GM19025 (cell line): ENCODE measurements around the gene HPS5.

Experiments
- ATAC-seq: cut with Tn5 transposase; IDR thresholded peaks from one replicate; pipeline ENCODE4 v1.9.1; 2021; ENCODE audit warnings: mild to moderate bottlenecking, low read depth, moderate library complexity; ENCODE audit not compliant: unreplicated experiment

The HPS5 gene

DNA sequence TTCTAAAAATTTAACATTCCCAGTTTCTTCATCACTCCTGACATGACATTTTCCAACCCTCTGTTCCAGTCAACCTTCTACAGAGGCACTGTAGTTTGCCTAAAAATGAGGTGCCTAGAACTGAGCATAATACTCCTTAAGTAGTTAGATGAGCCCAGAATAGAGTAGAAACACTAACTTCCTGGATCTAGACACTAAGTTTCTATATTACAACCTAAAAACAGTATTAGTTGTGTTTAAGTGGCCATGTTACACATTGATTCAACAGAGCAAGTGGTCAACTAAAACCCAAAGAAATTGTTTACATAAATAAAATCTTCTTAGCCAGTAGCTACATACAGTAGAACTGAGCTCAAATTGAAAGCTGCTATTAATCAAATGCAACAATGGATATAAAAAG, 1.3 kb downstream of the HPS5 start:
- no peak for ATAC-seq

- ATAC-seq: no peak
Measured at GRCh38 chr11:18319914-18320313, 2.0 kb downstream of the HPS5 start.

GRCh38 chr11:18317551-18317950, 4.4 kb downstream of the HPS5 start:
- no peak for ATAC-seq

DNA sequence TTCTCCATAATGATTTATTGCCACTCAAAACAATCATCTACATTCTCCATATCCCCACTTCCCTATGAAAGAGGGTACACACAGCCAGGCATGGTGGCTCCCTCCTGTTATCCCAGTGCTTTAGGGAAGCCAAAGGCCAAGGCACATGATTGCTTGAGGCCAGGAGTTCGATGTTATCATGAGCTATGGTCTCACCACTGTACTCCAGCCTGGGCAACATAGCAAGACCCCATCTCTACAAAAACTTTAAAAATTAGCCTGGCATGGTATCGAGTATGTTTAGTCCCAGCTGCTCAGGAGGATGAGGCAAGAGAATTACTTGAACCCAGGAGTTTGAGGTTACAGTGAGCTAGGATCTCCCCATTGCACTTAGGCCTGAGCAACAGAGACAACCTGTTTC, 6.0 kb downstream of the HPS5 start:
- ATAC-seq: no peak

GRCh38 chr11:18314784-18315523, 7.0 kb downstream of the HPS5 start:
- ATAC-seq: no peak

DNA sequence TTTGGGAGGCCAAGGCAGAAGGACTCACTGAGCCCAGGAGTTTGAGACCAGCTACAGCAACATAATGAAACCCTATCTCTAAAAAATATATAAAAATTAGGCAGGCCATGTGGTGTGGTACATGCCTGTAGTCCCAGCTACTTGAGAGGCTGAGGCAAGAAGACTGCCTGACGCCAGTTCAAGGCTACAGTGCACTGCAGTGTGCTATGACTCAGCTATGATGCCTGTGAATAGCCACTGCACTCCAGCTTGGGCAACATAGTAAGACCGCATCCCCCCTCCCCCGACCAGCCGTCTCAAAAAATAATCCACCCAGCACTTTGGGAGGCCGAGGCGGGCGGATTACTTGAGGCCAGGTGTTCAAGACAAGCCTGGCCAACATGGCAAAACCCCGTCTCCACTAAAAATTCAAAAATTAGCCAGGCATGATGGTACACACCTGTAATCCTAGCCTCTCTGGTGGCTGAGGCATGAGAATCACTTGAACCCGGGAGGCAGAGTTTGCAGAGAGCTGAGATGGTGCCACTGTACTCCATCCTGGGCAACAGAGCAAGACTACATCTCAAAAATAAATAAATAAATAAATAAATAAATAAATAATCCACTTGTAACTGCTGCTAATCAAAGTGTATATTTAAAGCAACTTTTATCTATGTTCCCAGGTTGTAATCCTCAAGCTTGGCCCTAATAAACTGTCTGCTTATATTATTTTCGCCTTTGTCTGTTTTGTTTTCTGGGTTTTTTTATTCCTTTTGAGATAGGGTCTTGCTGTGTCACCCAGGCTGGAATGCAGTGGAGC, 7.8 kb downstream of the HPS5 start:
- no peak for ATAC-seq

GRCh38 chr11:18312663-18313420, 9.1 kb downstream of the HPS5 start:
- no peak for ATAC-seq

DNA sequence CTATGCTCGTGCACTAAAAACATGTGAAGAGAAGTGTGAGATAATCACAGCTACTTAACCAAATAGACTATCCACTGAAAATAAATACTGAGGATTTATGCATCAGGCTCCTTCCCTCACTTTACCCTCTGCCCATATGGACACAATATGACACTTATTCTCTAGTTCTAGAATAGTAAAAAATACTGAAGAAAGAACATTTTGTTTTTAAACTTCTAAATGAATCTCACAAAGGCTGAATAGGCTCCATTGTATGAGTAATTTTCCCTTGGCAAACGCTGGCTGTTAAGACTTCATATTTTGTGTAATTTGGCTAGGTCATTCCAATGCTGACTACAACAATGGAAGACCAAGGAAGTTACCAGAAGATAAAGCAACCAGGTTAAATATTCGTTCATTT, 9.9 kb downstream of the HPS5 start:
- ATAC-seq: no peak

- ATAC-seq: no peak
Measured at GRCh38 chr11:18310800-18311340, 11.1 kb downstream of the HPS5 start.

DNA sequence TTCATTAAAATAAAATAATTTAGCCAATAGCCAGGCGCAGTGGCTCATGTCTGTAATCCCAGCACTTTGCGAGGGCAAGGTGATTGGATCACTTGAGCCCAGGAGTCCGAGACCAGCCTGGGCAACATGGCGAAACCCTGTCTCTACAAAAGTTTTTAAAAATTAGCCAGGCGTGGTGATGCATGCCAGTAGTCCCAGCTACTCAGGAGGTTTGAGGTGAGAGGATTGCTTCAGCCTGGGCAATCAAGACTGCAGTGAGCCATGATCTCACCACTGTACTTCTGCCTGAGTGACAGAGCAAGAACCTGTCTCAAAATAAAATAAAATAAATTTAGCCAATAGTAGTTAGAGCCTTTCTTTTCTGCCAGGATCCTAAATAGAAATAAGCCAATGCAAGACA, 12.2 kb downstream of the HPS5 start:
- no peak for ATAC-seq

DNA sequence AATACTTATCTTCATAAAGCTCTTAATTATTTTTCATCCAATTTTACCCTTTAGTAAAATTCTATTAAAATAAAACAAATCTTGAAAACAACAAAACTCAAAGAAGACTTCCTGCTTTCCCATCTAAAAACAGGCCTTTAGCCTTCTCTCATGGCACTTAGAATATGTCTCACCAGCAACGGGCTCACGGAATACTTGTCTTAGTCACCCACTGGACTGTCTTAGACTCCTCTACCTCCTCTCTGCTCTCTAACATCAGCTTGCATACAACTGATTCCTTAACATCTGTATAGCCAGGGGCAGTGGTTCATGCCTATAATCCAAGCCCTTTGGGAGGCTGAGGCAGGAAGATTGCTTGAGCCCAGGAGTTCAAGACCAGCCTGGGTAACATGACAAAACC, 13.7 kb downstream of the HPS5 start:
- ATAC-seq: no peak

GRCh38 chr11:18307461-18308139, 14.3 kb downstream of the HPS5 start:
- no peak for ATAC-seq

- no peak for ATAC-seq
Measured at GRCh38 chr11:18304745-18305144, 17.2 kb downstream of the HPS5 start.

DNA sequence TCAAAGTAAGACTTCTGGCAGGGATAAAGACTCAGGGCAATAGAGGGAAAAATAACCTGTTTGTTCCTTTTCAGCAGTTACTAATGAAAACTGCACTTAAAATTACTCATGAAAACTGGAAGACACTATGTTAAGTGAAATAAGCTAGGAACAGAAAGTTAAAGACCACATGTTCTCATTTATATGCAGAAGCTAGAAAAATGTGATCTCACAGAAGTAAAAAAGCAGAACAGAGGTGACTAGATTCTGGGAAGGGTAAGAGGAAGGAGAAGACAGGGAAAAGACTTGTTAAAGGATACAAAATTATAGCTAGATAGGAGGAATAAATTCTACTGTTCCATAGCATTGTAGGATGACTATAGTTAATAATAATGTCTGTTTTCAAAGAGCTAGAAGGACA, 22.2 kb downstream of the HPS5 start:
- ATAC-seq: no peak

DNA sequence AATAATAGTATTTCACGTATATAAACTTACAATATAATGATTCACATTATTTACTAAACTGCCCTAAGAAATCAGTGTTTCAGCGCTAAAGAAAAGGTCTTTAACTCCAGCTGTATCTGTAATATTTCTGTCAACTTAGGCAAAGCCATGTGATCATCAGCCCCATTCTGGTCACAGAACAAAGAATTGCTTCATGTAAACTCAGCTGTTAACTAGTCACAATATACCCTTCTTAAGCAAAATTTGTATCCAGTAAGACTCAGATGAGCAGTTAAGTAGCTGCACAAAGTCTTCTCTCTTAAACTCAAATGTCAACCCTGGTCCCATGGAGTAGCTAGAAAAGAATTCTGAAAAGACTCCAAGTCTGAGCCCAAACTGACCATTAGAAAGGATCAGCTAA, 26.6 kb downstream of the HPS5 start:
- ATAC-seq: no peak

- no peak for ATAC-seq
Measured at GRCh38 chr11:18294862-18295261, 27.1 kb downstream of the HPS5 start.

GRCh38 chr11:18288911-18289310, 33.0 kb downstream of the HPS5 start:
- no peak for ATAC-seq

- ATAC-seq: no peak
Measured at GRCh38 chr11:18285841-18286240, 36.1 kb downstream of the HPS5 start.

DNA sequence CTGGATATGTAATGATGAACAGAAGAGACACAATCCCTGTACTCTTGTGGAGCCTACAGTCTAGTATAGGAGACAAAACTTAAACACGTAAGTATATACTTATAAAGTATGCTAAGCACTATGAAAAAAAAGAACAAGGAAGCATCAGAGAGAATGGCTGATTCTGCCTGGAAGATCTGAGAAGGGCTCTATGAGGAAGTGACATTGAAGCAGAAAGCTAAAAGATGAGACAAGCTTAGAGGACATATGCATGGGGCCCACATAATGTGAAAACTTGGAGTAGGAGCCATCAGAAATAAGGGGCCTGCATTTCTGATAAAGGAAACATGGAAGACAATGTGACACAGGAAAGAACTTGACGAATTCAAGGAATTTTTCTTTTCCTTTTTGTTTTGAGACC, 39.3 kb downstream of the HPS5 start:
- ATAC-seq: no peak

DNA sequence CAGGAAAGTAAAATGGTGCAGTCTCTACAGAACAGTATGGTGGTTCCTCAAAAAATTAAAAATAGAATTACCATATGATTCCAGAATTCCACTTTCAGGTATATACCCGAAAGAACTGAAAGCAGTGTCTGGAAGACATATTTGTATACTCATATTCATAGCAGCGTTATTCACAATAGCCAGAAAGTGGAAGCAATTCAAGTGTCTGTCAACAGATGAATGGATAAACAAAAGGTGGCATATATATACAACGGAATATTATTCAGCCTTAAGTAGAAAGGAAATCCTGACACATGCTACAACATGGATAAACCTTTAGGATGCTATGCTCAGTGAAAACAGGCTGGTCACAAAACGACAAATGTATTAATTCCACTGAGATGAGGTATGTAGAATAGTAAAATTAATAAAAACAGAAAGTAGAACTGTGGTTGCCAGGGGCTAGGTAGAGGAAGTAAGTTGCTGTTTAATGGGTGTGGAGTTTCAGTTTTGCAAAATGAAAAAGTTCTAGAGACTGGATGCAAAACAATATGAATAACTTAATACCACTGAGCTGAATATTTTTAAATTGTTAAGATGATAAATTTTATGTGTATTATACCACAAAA, 41.4 kb downstream of the HPS5 start:
- peak; percentile 90 for ATAC-seq
